ENCODE data around the gene ANO1.
"Not testable (repeated sequence)": the region's sequence is repeated elsewhere in the genome, so short reads cannot be mapped to it uniquely, and the experiment has no call there.

The ANO1 gene

GRCh38 chr11:70078095-70078780 is at the start of gene ANO1:
Gene ANO1 (plus strand): TSS chr11:70078317. CDS start chr11:70078607, 290 bp downstream.
- no peak for DNase-seq

DNA sequence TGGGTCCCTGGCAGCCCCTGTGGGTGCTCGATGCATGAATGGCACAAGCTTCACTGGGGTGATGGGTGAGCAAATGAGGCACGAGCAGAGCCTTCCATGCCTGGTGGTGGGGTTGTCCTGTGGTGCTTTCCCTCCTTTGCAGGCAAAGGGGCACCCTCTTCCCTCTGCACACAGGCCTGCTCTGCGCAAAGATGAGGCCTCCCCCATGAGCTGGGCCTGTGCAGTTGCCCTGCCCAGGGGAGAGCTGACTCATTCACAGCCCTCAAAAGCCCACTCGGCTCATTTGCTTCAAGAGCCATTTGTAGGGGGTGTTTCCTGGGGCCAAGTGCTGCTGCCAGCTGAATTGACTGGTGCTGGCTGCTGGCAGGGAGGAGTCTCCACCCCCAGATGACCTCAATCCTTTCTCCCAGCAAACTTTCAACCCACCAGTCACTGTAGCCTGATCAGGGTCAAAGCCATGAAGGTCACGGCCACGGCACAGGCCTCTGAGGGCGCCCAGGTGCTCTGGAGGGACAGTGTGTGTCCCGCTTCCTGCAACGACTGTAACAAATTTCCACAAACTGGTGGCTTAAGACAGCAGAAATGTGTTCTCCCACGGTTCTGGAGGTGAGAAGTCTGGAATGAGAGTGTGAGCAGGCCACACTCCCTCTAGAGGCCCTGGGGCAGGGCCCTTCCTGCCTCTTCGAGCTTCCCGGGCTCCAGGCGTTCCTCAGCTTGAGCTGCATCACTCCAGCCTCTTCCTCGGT is 48.8 kb upstream of the ANO1 start:
- no peak for DNase-seq

DNA sequence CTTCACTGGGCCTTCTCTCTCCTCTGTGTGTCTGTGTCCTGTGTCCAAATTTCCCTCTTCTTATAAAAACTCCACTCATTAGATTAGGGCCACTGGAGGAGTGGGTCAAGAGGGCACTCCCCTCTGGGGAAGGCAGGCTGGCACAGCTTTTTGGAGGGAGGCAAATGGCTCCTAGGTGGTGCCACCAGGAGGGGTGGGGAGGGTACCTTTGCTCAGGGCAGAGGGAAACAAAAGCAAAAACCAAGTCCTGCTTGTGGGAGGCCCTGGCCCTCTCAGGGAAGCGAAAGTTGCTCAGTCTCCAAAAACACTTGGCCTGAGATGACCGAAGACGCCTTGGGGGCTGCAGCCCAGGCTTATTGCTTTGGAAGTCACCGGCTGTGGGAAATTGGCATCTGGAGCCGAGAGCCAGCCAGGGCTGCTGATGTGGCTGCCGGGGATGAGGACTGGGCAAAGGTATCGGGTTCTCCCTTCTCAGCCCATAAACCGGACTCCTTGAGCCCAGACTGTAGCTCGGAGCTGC is 48.2 kb upstream of the ANO1 start:
- DNase-seq: no peak

- DNase-seq: no peak
These were observed 47.7 kb upstream of the ANO1 start for GRCh38 chr11:70030412-70030811.

DNA sequence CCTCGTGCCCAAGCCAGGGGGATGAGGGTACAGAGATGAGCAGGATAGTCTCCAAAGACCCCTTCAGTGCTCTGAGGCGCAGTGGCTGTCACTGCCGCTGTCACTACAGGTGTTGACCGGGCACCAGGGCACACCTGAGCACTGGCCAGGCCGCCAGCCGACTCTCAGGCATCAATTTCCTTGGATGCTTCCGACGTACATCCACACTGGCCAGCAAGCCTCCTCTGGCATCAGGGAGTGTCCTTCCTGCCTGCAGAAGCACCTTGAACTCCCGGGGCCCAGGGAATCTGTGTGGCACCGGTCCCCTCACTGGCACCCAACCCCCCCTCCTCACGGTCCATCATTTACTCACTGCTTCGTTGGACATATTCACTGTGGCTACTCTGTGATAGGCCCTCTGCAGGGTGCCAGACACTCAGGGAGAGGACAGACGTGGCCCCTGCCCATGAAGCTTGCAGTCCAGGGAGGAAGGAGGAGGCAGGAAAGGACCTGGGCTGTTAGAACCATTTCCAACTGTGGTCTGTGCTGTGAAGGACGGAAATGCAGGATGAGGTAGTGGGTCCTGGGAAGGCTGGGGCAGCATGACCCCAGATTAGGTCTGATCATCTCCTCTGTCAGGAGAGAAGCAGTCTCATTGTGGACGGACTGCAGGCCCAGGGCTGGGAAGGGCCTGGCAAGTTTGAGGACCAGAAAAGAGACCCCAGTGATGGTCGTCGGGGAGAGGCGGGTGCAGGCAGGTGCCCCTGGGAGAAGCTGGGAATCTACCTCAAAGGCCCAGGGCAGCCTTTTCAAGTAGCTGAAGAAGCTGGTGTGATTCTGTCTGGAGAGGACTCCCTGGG is 46.3 kb upstream of the ANO1 start:
- no peak for DNase-seq

DNA sequence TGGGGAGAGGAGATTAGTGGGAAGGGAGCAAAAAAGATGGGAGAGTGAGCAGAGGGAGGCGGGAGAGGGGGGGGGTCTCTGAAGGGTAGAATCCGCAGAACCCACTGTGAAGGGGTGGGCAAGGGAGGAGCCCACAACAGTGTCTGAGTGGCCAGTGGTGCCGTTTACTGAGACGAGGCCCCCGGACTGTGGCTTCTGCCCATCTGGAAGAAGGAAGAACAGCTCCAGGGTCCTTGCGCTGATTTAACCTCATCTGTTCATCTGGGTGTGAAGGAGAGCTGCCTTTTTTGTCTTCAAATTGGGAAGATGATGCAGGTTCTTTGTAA is 45.7 kb upstream of the ANO1 start:
- DNase-seq: no peak

- no peak for DNase-seq
These were observed 45.0 kb upstream of the ANO1 start for GRCh38 chr11:70032943-70033710.

- DNase-seq: no peak
These were observed 44.4 kb upstream of the ANO1 start for GRCh38 chr11:70033711-70034070.

GRCh38 chr11:70034740-70035365 is 43.3 kb upstream of the ANO1 start:
- no peak for DNase-seq

- DNase-seq: not testable (repeated sequence)
These were observed 42.5 kb upstream of the ANO1 start for GRCh38 chr11:70035665-70036064.

DNA sequence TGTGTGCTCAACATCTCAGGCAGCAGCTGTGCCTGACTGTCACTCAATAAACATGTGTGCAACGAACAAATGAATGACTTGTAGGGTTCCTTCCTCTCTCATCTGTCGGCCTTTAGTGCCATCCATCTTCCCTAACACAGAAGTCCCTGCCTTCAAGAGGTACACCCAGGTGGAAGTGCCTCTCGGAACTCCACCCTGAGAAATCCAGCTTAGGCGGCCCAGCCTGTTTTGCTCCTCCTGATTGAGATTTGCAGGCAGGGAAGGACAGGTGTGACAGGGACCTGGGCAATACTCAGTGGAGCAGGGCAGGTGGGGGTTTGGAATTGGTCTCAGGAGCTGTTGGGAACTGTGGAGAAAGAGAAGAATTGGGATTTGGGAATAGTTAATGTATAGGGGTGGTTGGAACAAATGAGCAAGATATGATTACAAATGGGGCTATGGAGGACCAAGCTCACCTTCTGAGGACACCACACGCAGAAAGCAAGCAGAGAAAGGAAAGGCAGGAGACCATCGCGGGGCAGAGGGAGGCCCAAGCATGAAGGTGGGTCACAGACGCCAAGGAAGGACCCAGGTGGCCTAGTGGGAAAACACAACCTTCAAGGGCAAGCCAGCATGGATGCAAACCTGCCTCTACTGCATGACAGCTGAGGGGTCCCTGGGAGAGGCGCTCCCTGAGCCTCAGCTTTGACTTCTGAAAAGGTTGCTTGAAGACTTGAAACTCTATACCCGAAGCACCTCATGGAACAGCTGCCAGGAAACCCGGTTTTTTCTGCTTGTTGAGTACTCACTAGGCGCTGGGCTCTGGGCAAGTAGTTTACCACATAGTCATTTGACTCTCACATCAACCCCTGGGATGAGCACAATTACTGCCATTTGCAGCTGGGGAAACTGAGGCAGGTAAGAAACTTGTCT is 40.9 kb upstream of the ANO1 start:
- DNase-seq: no peak

DNA sequence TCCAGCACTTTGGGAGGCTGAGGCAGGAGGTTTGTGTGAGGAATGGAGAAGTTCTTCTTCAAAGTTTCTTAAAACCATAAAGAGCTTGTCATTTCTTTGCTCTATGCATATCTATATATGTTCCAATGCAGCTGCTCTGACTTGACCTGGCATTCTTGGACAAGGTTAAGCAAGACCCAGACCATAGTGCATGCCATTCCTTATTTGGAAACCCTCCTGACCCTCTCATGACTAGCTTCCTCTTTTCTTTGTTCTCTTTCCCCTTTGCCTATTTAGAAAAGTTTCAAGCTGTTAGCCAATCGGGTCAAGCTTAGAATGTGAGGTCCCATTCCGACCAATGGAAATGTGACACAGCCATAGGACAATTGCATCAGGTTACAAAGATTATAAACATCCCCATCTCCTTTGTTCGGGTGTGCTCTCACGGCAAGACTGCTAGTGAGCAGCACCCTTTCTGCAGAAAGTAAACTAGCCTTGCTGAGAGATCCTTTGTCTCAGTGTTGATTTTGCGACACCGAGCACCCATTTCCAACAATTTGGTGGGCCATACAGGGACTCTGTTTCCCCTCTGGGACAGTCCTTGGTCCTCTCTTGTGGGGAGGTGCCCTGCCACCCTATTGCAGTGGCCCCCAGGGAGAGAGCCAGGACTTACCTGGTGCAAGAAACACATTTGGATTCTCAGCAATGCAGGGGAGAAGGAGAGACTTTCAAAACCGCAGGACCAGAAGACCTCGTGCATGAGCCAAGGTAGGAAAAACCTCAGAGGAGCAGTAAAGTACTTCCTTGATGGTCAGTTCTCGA is 39.9 kb upstream of the ANO1 start:
- DNase-seq: no peak

- no peak for DNase-seq
These were observed 37.7 kb upstream of the ANO1 start for GRCh38 chr11:70040452-70040851.

DNA sequence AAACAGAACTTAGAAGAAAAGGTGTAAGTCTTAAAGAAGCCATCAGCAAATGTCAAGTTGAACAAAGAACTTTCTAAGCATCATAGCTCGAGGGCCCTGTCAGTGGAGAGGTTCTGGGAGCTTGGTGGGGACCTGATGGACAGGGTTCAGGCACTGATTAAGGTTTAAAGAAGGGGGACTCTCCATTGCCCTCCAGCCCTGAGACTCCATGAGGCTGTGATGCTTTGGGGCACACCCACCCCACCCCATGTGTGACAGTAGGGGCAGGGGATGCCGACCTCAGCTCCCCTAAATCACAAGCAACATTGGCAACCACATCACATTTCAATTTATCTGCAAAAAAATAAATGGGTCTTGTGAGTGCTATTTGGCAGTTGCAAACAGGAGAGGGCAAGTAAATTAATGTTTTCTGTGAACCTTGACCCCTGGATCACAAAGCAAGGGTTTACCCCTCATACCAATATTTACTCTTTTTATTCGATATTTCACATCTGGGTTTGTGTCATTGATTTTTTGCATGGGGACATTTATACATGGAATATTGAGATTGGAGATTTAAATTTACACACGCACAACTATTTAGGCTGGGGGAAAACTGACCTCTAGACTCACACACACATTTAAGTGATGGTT is 37.1 kb upstream of the ANO1 start:
- no peak for DNase-seq

DNA sequence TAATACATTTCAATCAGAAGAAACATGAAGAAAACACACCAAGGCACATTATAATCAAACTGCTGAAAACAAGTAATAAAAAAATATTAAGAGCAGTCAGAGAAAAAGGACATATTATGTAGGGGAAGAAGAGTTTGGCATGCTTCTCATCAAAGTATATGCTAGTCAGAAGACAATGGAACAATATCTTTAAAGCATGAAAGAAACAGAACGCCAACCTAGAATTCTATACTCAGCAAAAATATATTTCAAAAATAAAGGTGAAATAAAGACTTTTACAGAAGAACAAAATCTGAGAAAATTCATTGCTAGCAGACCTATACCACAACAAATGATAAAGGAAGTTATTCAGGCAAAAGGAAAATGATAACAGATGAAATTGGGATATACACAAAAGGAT is 34.6 kb upstream of the ANO1 start:
- no peak for DNase-seq

DNA sequence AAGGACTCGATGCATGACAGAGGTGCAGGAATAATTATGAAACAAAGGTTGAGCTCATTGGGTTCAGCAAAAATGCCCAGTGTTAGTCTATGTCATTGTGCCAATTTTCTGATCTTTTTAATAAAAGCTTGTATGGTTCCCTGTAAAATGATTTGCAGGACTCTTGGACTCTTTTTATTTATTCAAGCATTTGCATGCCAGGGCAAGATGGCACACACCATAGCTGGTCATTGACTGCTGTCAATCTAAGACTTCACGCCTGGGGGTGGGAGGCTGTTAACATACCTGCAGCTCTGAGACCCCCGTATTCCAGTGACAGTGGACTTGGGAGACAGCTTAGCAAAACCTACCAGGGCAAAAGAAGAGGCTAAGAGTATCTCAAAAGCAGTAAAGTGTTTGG is 32.0 kb upstream of the ANO1 start:
- DNase-seq: no peak

GRCh38 chr11:70048279-70049024 is 29.7 kb upstream of the ANO1 start:
- no peak for DNase-seq

GRCh38 chr11:70049045-70049444 is 29.1 kb upstream of the ANO1 start:
- no peak for DNase-seq

GRCh38 chr11:70050243-70050642 is 27.9 kb upstream of the ANO1 start:
- no peak for DNase-seq
